Right cardiac atrium (tissue), 5 donors: Measurements from ENCODE around the gene ZNF211. TPM values are rescaled to one million over a fixed set of nuclear protein-coding genes. Genes with fewer than 3 reads are reported as not detected.

Source experiments
- ATAC-seq, 2 donors: fragments of 200-7000 bp; cut with Tn5 transposase; one replicate each; pipeline versions ENCODE4 v1.8.0 to v1.9.1; 2020; ENCODE audit warnings: moderate library complexity in 2 of 2, mild to moderate bottlenecking in 1 of 2
- DNase-seq, 3 donors: peaks; one replicate each; pipeline ENCODE4 v3.0.0-alpha.2; 2020
- H3K27ac ChIP-seq: one replicate; pipeline ENCODE4 v1.5.1; 2013; ENCODE audit warnings: mild to moderate bottlenecking, low read length, control low read depth, moderate library complexity
- H3K27me3 ChIP-seq: one replicate; pipeline ENCODE4 v1.6.1; 2013; ENCODE audit not compliant: control insufficient read depth, insufficient read depth
- H3K4me1 ChIP-seq: one replicate; pipeline ENCODE4 v1.6.1; 2013; ENCODE audit warnings: low read length; ENCODE audit not compliant: control insufficient read depth, insufficient read depth
- H3K4me3 ChIP-seq: one replicate; pipeline ENCODE4 v1.5.1; 2013; ENCODE audit warnings: low read length, control low read depth
- H3K9me3 ChIP-seq: one replicate; pipeline ENCODE4 v1.6.1; 2013; ENCODE audit warnings: low read length; ENCODE audit not compliant: control insufficient read depth
- WGBS: extraction: QIAGEN DNeasy Blood & Tissue Kit; methylation state at CpG from one replicate; pipeline ENCODE4 v1.1.7; 2013; 5-methylcytosine and 5-hydroxymethylcytosine counted together
- intact Hi-C, 4 donors: fragments of 100-400 bp; cut with DNase I; formaldehyde crosslinking; loops; one replicate each; pipeline versions ENCODE4 v1.11.0 to v1.14.0; 2022 to 2023
- polyA plus RNA-seq: library from polyadenylated mRNA; stranded (reverse); fragments of 200-250 nt; gene quantifications from one replicate; pipeline ENCODE4 v1.2.3, GENCODE V29; 2013
- total RNA-seq, 4 donors: library from RNA; stranded (reverse); fragmentation: NEBNext Ultra II Directional; extraction: Animal tissue kit (Norgen Biotek cat#: 25700); gene quantifications; one replicate each; pipeline ENCODE4 v1.2.1, GENCODE V29; 2021
- donor health status: healthy with polysubstance abuse.
- donor health status: DM: no; HTN: yes; CAD: no.
- donor health status: DM: no; HTN: no; CAD: no.
- donor health status: DM: no; HTN: yes; CAD: no; lungs with severe emphysema.
- donor health status: DM: yes; HTN: yes; CAD: no.

The ZNF211 gene
- total and polyA plus RNA-seq, 5 donors: 8.0 to 15.0 (median 13.6) TPM

- Histone ChIP-seq H3K4me1 (no peaks in the 10 kb centered on the region), H3K27me3 (no peaks in the 10 kb centered on the region), H3K9me3 (peaks cover 43% of the 10 kb centered on the region), H3K27ac (no peak overlapping the region), H3K4me3 (peak overlapping the region; percentile 31)
- intact Hi-C loops: no loop called here
- WGBS: 98% methylated on average over 10 of the region's 10 CpGs
- DNase-seq: no peak
- no peak for ATAC-seq
Observed at GRCh38 chr19:57620673-57621348, 12.2 kb upstream of the ZNF211 start.

GRCh38 chr19:57623091-57623490 is 9.9 kb upstream of the ZNF211 start:
- intact Hi-C loops: no loop called here
- Histone ChIP-seq H3K27ac (no peak overlapping the region), H3K4me1 (no peaks in the 10 kb centered on the region), H3K4me3 (no peak overlapping the region), H3K9me3 (peaks cover 38% of the 10 kb centered on the region), H3K27me3 (no peaks in the 10 kb centered on the region)
- ATAC-seq (no peak), DNase-seq (no peak)

GRCh38 chr19:57633832-57634131 is 814 bp downstream of the ZNF211 start:
- H3K4me3 ChIP-seq: peak overlapping the region; percentile 68
- 41% methylated on average over 6 of the region's 6 CpGs for WGBS
- intact Hi-C loops: no loop called here
- no peak overlapping the region for H3K27ac ChIP-seq
- peaks cover 2% of the 10 kb centered on the region for H3K9me3 ChIP-seq
- ATAC-seq: peak; percentile 34 to 44
- peaks cover 6% of the 10 kb centered on the region for H3K4me1 ChIP-seq
- no peaks in the 10 kb centered on the region for H3K27me3 ChIP-seq
- peak in 2 of 3 donors; percentile 32 to 44 for DNase-seq

- intact Hi-C loops: no loop called here
- 97% methylated on average over 4 of the region's 4 CpGs for WGBS
- no peaks in the 10 kb centered on the region for H3K27me3 ChIP-seq
Observed at GRCh38 chr19:57637379-57637778, 4.4 kb downstream of the ZNF211 start.

GRCh38 chr19:57641715-57642234 is 8.8 kb downstream of the ZNF211 start:
- 96% methylated on average over 4 of the region's 4 CpGs for WGBS
- ATAC-seq (no peak), DNase-seq (no peak)
- H3K27me3 ChIP-seq: no peaks in the 10 kb centered on the region
- H3K4me3 ChIP-seq: no peak overlapping the region
- no peak overlapping the region for H3K27ac ChIP-seq
- no peaks in the 10 kb centered on the region for H3K4me1 ChIP-seq
- intact Hi-C loops: no loop called here
- peaks cover 18% of the 10 kb centered on the region for H3K9me3 ChIP-seq

More at GRCh38 chr19:57637379-57637778, 4.4 kb downstream of the ZNF211 start:
- ATAC-seq (no peak), DNase-seq (no peak)
- Histone ChIP-seq H3K27ac (no peak overlapping the region), H3K9me3 (peaks cover 18% of the 10 kb centered on the region), H3K4me3 (no peak overlapping the region), H3K4me1 (peaks cover 6% of the 10 kb centered on the region)

GRCh38 chr19:57642396-57643046 is 9.6 kb downstream of the ZNF211 start:
- Histone ChIP-seq H3K4me3 (no peak overlapping the region), H3K4me1 (no peaks in the 10 kb centered on the region), H3K27ac (no peak overlapping the region), H3K27me3 (no peaks in the 10 kb centered on the region), H3K9me3 (peaks cover 16% of the 10 kb centered on the region)
- DNase-seq (no peak), ATAC-seq (no peak)
- intact Hi-C loops: no loop called here
- 80% methylated on average over 4 of the region's 4 CpGs for WGBS

- DNase-seq: no peak
- ATAC-seq: no peak
- H3K4me1 ChIP-seq: no peaks in the 10 kb centered on the region
- H3K9me3 ChIP-seq: peaks cover 16% of the 10 kb centered on the region
- H3K27ac ChIP-seq: no peak overlapping the region
- intact Hi-C loops: no loop called here
- no peaks in the 10 kb centered on the region for H3K27me3 ChIP-seq
- no peak overlapping the region for H3K4me3 ChIP-seq
Observed at GRCh38 chr19:57643734-57644133, 10.8 kb downstream of the ZNF211 start.

- intact Hi-C loops: no loop called here
- H3K9me3 ChIP-seq: no peaks in the 10 kb centered on the region
- 60% methylated on average over 6 of the region's 6 CpGs for WGBS
- DNase-seq: no peak
- no peaks in the 10 kb centered on the region for H3K27me3 ChIP-seq
- ATAC-seq: no peak
- no peaks in the 10 kb centered on the region for H3K4me1 ChIP-seq
- no peak overlapping the region for H3K4me3 ChIP-seq
- no peak overlapping the region for H3K27ac ChIP-seq
Observed at GRCh38 chr19:57648331-57649003, 15.5 kb downstream of the ZNF211 start.

GRCh38 chr19:57651654-57651996 is 18.7 kb downstream of the ZNF211 start:
- Histone ChIP-seq H3K9me3 (no peaks in the 10 kb centered on the region), H3K4me1 (no peaks in the 10 kb centered on the region), H3K27me3 (no peaks in the 10 kb centered on the region), H3K4me3 (no peak overlapping the region), H3K27ac (no peak overlapping the region)
- ATAC-seq (peak in 1 of 2 donors; percentile 5), DNase-seq (no peak)
- WGBS: 41% methylated on average over 6 of the region's 6 CpGs
- intact Hi-C loops: no loop called here

GRCh38 chr19:57653689-57654088 is 20.7 kb downstream of the ZNF211 start:
- Histone ChIP-seq H3K27ac (no peak overlapping the region), H3K4me3 (no peak overlapping the region), H3K4me1 (no peaks in the 10 kb centered on the region), H3K9me3 (no peaks in the 10 kb centered on the region), H3K27me3 (no peaks in the 10 kb centered on the region)
- DNase-seq (no peak), ATAC-seq (no peak)
- WGBS: 81% methylated on average over 2 of the region's 2 CpGs
- intact Hi-C loops: no loop called here

GRCh38 chr19:57655443-57655842 is 22.5 kb downstream of the ZNF211 start:
- Histone ChIP-seq H3K4me1 (no peaks in the 10 kb centered on the region), H3K4me3 (no peak overlapping the region), H3K27me3 (no peaks in the 10 kb centered on the region), H3K27ac (no peak overlapping the region), H3K9me3 (no peaks in the 10 kb centered on the region)
- ATAC-seq: no peak
- DNase-seq: no peak
- WGBS: 92% methylated on average over 1 of the region's 1 CpG
- intact Hi-C loops: no loop called here
